ENCODE results near the gene STX10. TPM values are rescaled to one million over a fixed set of nuclear protein-coding genes. Genes with fewer than 3 reads are reported as not detected.

STX10 gene
- total and polyA plus RNA-seq, 9 of the 15 experiments (the other 6 are each of a cell fraction or from before 2014, with no cell fraction given) = 0.51 to 66.3 (median 31.0) TPM

DNA sequence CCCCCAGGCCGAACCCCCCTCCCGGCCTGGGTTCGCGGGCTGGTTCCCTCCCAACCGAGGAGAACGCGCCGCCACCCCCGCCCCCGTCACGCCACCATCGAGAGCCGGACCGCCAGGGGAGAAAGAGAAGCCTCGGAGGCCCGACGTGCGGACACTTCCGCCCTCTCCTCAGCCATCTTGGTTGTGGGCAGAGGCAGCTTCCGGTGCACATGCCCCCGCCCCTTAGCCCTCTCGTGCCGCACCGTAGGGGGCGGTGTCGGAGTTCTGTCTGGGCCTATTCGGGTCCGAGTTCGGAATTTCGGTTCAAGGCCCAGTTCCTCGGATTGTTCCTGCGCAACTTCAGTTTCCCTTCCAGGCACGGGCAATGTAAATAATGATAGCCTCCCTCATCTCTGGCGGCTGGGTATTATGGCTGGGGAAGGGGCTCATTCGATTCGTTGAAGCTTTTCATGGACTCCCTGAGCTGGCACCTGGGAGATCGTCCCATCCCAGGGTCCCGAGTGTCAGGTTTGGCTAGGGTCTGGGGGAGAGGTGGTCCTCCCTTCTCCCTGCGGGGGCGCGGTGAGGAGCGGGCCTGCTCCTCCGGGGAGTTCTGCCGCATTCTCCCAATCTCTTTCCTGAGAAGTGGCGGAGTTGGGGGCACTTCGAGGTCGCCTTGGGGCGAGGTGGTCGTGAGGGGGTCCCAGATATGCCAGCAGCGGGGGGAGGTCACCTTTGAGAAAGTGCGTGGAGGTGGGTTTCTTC lies at the start of gene STX10, which contains the start of gene IER2 (continued):
- TF ChIP-seq CHD4 (IDR thresholded peaks at IDR 0.05; ENCODE audit: insufficient read depth, insufficient replicate concordance, low read depth, low read length, poor library complexity, severe bottlenecking) (no peak), SMARCC2 (IDR thresholded peaks at IDR 0.05; ENCODE audit: low read depth) (0 out of 2 replicates have a peak, but pooled peaks have one; percentile 38), ZNF224 (CRISPR knock-in tag; IDR thresholded peaks at IDR 0.05) (no peak), SUPT5H (IDR thresholded peaks at IDR 0.05) (peak; percentile 71), ZZZ3 (IDR thresholded peaks at IDR 0.05) (peak; percentile 76; the same call in 1 of the 2 replicates), ATF7 (IDR thresholded peaks at IDR 0.05) (peak; percentile 85), SNIP1 (IDR thresholded peaks at IDR 0.05; ENCODE audit: low read depth) (peak; percentile 92), ETV5 (CRISPR knock-in tag; IDR thresholded peaks at IDR 0.05; ENCODE audit: low read depth) (peak; percentile 86), NR2C1 (IDR thresholded peaks at IDR 0.05) (peak; percentile 84), NR2C1 (tag; IDR thresholded peaks at IDR 0.05) (peak; percentile 90), ZNF384 (IDR thresholded peaks at IDR 0.05; ENCODE audit: low read depth, low read length) (peak; percentile 34), ZNF57 (CRISPR knock-in tag; IDR thresholded peaks at IDR 0.05) (no peak), XRCC4 (IDR thresholded peaks at IDR 0.05; ENCODE audit: extremely low read depth, insufficient read depth, insufficient read length) (no peak), FOXA1 (IDR thresholded peaks at IDR 0.05; ENCODE audit: borderline replicate concordance) (no peak), KLF16 (IDR thresholded peaks at IDR 0.05) (no peak), FOXK1 (CRISPR knock-in tag; IDR thresholded peaks at IDR 0.05; ENCODE audit: borderline replicate concordance) (0 out of 2 replicates have a peak, but pooled peaks have one; percentile 63), ZNF354B (CRISPR knock-in tag; IDR thresholded peaks at IDR 0.05) (no peak), POLR2H (tag; IDR thresholded peaks at IDR 0.05; ENCODE audit: low read depth) (peak; percentile 39; the same call in 1 of the 2 replicates), SREBF2 (CRISPR knock-in tag; IDR thresholded peaks at IDR 0.05) (no peak), RFX5 (IDR thresholded peaks at IDR 0.05; ENCODE audit: low read depth, low read length) (no peak), ZNF174 (CRISPR knock-in tag; IDR thresholded peaks at IDR 0.05) (no peak), LEF1 (IDR thresholded peaks at IDR 0.05) (no peak; the same call in 1 of the 2 replicates)
- TF ChIP-seq, protein P1, sequence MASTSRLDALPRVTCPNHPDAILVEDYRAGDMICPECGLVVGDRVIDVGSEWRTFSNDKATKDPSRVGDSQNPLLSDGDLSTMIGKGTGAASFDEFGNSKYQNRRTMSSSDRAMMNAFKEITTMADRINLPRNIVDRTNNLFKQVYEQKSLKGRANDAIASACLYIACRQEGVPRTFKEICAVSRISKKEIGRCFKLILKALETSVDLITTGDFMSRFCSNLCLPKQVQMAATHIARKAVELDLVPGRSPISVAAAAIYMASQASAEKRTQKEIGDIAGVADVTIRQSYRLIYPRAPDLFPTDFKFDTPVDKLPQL (IDR thresholded peaks at IDR 0.05; ENCODE audit: extremely low read depth, insufficient read length) = no peak
- TF ChIP-seq, protein P2, sequence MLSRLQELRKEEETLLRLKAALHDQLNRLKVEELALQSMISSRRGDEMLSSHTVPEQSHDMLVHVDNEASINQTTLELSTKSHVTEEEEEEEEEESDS (CRISPR knock-in tag; IDR thresholded peaks at IDR 0.05) = no peak
- TF ChIP-seq, protein P3, sequence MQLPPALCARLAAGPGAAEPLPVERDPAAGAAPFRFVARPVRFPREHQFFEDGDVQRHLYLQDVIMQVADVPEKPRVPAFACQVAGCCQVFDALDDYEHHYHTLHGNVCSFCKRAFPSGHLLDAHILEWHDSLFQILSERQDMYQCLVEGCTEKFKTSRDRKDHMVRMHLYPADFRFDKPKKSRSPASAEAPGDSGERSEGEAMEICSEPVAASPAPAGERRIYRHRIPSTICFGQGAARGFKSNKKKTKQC (CRISPR knock-in tag; IDR thresholded peaks at IDR 0.05) = no peak
- TF ChIP-seq, protein P4, sequence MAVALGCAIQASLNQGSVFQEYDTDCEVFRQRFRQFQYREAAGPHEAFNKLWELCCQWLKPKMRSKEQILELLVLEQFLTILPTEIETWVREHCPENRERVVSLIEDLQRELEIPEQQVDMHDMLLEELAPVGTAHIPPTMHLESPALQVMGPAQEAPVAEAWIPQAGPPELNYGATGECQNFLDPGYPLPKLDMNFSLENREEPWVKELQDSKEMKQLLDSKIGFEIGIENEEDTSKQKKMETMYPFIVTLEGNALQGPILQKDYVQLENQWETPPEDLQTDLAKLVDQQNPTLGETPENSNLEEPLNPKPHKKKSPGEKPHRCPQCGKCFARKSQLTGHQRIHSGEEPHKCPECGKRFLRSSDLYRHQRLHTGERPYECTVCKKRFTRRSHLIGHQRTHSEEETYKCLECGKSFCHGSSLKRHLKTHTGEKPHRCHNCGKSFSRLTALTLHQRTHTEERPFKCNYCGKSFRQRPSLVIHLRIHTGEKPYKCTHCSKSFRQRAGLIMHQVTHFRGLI (CRISPR knock-in tag; IDR thresholded peaks at IDR 0.05) = no peak
- TF ChIP-seq, protein P5, sequence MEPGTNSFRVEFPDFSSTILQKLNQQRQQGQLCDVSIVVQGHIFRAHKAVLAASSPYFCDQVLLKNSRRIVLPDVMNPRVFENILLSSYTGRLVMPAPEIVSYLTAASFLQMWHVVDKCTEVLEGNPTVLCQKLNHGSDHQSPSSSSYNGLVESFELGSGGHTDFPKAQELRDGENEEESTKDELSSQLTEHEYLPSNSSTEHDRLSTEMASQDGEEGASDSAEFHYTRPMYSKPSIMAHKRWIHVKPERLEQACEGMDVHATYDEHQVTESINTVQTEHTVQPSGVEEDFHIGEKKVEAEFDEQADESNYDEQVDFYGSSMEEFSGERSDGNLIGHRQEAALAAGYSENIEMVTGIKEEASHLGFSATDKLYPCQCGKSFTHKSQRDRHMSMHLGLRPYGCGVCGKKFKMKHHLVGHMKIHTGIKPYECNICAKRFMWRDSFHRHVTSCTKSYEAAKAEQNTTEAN (CRISPR knock-in tag; IDR thresholded peaks at IDR 0.05) = no peak; the same call in 1 of the 2 replicates

Data from K562 (cell line).